Transverse colon (tissue), 4 donors: ENCODE data around the gene NR4A3.

Source experiments
- EP300 ChIP-seq: sonication (generic); formaldehyde crosslinking; IDR thresholded peaks from one replicate; pipeline ENCODE4 v1.6.1; 2017; ENCODE audit warnings: antibody characterized with exemption, low read depth
- POLR2A ChIP-seq: fragments of 450-650 bp; IDR thresholded peaks from one replicate; pipeline ENCODE4 v1.6.1; 2016; ENCODE audit warnings: antibody characterized with exemption, mild to moderate bottlenecking, moderate library complexity
- POLR2AphosphoS5 ChIP-seq, 3 donors: sonication (generic); formaldehyde crosslinking; IDR thresholded peaks; one replicate each; pipeline ENCODE4 v1.6.1; 2016; ENCODE audit warnings: antibody characterized with exemption in 3 of 3
- TF ChIP-seq, protein P1 (sequence below), 5 experiments: fragments of 200-600 bp in 3 of 5; fragments of 450-650 bp in 2 of 5; sonication (generic) in 3 of 5; IDR thresholded peaks; 1 replicate in 2 of 5; 2 replicates in 3 of 5; pipeline ENCODE4 v1.5.1; 2016 to 2017; ENCODE audit warnings: antibody characterized with exemption in 5 of 5, inconsistent platforms in 3 of 5, mild to moderate bottlenecking in 2 of 5, moderate library complexity in 1 of 5

DNA sequence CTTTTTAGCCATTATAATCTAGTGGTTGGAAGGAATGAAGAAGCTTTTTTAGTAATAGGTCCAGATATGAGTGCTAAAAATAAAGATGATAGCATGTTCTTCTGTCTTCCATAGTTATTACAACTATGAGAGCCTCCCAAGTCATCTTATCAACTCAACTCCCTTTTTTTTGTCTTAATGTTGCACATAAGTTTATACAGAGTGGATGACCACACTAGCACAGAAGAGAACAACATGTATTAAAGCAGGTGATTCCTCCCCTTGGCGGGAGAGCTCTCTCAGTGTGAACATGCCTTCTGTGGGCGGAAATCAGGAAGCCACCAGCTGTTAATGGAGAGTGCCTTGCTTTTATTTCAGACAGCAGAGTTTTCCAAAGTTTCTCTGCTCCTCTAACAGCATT, 44.7 kb downstream of the NR4A3 start:
- no peak for TF ChIP-seq POLR2A
- TF ChIP-seq, protein P1, sequence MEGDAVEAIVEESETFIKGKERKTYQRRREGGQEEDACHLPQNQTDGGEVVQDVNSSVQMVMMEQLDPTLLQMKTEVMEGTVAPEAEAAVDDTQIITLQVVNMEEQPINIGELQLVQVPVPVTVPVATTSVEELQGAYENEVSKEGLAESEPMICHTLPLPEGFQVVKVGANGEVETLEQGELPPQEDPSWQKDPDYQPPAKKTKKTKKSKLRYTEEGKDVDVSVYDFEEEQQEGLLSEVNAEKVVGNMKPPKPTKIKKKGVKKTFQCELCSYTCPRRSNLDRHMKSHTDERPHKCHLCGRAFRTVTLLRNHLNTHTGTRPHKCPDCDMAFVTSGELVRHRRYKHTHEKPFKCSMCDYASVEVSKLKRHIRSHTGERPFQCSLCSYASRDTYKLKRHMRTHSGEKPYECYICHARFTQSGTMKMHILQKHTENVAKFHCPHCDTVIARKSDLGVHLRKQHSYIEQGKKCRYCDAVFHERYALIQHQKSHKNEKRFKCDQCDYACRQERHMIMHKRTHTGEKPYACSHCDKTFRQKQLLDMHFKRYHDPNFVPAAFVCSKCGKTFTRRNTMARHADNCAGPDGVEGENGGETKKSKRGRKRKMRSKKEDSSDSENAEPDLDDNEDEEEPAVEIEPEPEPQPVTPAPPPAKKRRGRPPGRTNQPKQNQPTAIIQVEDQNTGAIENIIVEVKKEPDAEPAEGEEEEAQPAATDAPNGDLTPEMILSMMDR (IDR thresholded peaks at IDR 0.05): no peak
- TF ChIP-seq POLR2AphosphoS5 (IDR thresholded peaks at IDR 0.05): no peak
- no peak for TF ChIP-seq EP300
